Muscle layer of colon (tissue), 2 donors: ENCODE results near the gene DPYD.

Experiments
- H3K27ac ChIP-seq: one replicate; pipeline ENCODE4 v1.7.0; 2013; ENCODE audit warnings: low read depth, mild to moderate bottlenecking, low read length, moderate library complexity
- H3K27me3 ChIP-seq, 2 donors: one replicate each; pipeline ENCODE4 v1.7.0; 2013; ENCODE audit warnings: low read length in 2 of 2, mild to moderate bottlenecking in 2 of 2; ENCODE audit not compliant: insufficient read depth in 2 of 2, control insufficient read depth in 1 of 2
- H3K36me3 ChIP-seq: one replicate; pipeline ENCODE4 v1.7.0; 2013; ENCODE audit warnings: mild to moderate bottlenecking, low read length; ENCODE audit not compliant: insufficient read depth
- H3K4me1 ChIP-seq: one replicate; pipeline ENCODE4 v1.7.0; 2013; ENCODE audit warnings: mild to moderate bottlenecking, low read length; ENCODE audit not compliant: insufficient read depth
- H3K4me3 ChIP-seq, 2 donors: one replicate each; pipeline ENCODE4 v1.7.0; 2013; ENCODE audit warnings: low read length in 2 of 2, low read depth in 1 of 2, mild to moderate bottlenecking in 1 of 2, moderate library complexity in 1 of 2
- H3K9ac ChIP-seq: one replicate; pipeline ENCODE4 v1.7.0; 2013; ENCODE audit warnings: low read length
- H3K9me3 ChIP-seq: one replicate; pipeline ENCODE4 v1.7.0; 2013; ENCODE audit warnings: mild to moderate bottlenecking, low read length
- donor health status: abdominal sarcoma.
- donor health status: Adenocarcinoma of cecum.

DPYD gene

DNA sequence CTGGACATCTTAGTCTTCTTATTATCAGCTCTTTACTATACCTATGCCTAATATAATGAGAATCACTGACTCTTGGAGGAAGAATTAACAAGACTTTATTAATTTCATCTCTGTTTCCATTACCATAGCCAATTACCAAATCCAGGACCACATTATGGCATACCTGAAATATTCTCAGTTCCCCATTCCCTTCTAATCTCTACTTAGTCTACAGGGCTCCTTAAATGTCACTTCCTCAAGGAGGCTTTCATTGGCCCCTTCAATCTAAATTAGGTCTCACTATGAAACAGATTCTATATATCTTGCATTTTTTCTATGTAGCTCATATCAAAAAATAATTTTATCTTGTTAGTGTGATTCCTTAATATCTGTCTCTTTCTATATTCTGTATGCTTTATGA lies 828.0 kb downstream of the DPYD start:
- no peaks in the 10 kb centered on the region for H3K36me3 ChIP-seq
- no peak overlapping the region for H3K9ac ChIP-seq
- no peak overlapping the region for H3K27ac ChIP-seq
- H3K9me3 ChIP-seq: no peaks in the 10 kb centered on the region
- no peaks in the 10 kb centered on the region for H3K4me1 ChIP-seq
- H3K27me3 ChIP-seq: no peaks in the 10 kb centered on the region
- H3K4me3 ChIP-seq: no peak overlapping the region

DNA sequence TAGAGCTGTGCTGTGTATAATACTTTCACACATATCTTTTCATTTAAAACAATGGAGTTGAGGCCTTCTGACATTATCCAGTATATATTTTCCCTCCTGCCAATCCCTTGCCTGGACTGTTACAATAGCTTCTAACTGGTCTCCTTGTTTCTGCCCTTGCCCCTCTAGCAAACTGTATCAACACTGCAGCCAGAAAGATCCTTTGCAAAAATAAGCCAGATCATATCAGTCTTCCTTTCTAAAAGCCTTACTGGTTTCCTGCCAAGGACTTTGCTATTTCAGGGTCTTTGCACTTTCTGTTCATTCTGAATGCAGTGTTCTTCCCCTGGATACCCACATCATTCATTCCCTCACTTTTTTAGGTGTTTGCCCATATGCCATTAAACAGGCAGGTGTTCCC lies 829.2 kb downstream of the DPYD start:
- no peaks in the 10 kb centered on the region for H3K4me1 ChIP-seq
- H3K36me3 ChIP-seq: no peaks in the 10 kb centered on the region
- H3K27me3 ChIP-seq: no peaks in the 10 kb centered on the region
- no peak overlapping the region for H3K9ac ChIP-seq
- no peak overlapping the region for H3K4me3 ChIP-seq
- H3K9me3 ChIP-seq: no peaks in the 10 kb centered on the region
- no peak overlapping the region for H3K27ac ChIP-seq

DNA sequence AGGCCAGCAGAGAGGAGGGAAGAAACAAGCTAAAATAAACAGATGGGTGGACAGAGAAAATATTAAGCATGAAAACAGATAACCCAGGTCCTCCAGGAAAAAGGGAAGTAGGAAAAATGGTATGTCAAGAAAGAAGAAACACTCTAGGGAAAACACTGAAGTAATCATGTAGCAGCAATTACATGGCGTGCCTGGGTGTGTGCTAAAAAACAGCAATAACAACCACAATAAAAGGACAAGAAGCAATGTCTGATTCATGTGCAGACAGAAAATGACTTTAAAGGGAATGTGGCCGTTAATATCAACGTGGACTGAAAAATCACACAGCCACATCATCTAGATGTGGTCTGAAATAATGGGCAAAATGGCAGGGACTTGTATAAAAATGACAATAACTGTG lies 829.6 kb downstream of the DPYD start:
- Histone ChIP-seq H3K9me3 (no peaks in the 10 kb centered on the region), H3K4me3 (no peak overlapping the region)

DNA sequence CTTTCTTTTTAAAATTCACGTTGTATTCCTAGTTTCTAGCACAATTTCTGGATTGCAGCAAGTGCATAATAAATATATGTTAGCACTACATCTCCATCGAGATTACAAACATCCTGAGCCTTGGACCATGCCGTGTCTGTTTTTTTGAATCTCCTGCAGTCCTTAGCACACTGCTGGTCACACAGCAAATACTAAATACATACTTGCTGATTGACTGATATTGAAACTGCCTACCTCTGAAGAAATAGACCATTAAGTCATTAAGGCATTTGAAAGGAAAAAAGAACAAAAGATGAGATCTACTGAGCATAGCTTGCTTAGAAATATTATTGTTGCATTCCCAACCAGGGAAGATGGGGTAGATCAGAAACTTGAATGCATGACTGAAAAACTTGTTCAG lies 830.1 kb downstream of the DPYD start:
- no peak overlapping the region for H3K27ac ChIP-seq
- no peak overlapping the region for H3K4me3 ChIP-seq
- no peak overlapping the region for H3K9ac ChIP-seq

More for the DNA sequence above, 829.6 kb downstream of the DPYD start:
- Histone ChIP-seq H3K27me3 (no peaks in the 10 kb centered on the region), H3K27ac (no peak overlapping the region), H3K4me1 (no peaks in the 10 kb centered on the region), H3K36me3 (no peaks in the 10 kb centered on the region), H3K9ac (no peak overlapping the region)

DNA sequence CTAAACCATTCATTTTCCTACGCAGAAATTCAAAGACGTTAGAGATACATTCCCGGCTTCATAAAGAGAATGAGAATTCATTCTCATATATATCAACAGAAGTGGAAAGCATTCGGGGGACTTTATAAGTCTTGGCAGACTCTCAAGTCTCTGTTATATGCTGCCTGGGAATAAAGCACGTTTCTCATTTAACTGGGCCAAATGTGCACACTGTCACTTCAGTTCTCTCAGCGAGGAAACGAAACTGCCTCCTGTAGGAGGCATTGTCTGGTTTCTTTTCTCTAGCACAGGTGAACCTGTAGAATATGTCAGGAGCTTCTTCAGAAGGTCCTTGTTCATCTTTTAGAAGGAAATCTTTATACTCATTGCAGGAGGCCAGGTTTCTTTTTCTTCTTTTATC lies 831.7 kb downstream of the DPYD start:
- Histone ChIP-seq H3K27me3 (no peaks in the 10 kb centered on the region), H3K4me1 (no peaks in the 10 kb centered on the region), H3K36me3 (no peaks in the 10 kb centered on the region), H3K9me3 (no peaks in the 10 kb centered on the region), H3K4me3 (no peak overlapping the region), H3K27ac (no peak overlapping the region), H3K9ac (no peak overlapping the region)

More for the DNA sequence above, 830.1 kb downstream of the DPYD start:
- H3K4me1 ChIP-seq: no peaks in the 10 kb centered on the region
- no peaks in the 10 kb centered on the region for H3K9me3 ChIP-seq
- no peaks in the 10 kb centered on the region for H3K27me3 ChIP-seq
- no peaks in the 10 kb centered on the region for H3K36me3 ChIP-seq

DNA sequence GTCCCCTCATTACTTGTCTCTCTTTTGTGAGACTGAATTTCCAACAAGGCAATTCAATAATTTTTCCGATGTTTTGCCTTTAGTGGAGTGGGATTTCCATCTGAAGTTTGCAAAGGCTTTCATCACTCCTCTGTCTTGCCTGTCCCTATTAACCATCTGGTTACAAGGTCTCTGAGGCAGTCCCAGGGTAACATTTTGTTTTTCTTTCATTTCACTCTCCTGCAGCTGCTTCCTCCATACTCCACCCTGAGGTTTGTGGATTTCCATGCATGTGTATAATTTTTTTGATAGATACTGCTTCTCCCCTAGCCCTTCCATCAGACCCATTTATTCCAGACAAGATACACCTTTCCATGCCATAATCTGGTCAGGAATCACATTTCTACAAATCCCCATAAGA lies 832.4 kb downstream of the DPYD start:
- Histone ChIP-seq H3K9ac (no peak overlapping the region), H3K27me3 (no peaks in the 10 kb centered on the region), H3K36me3 (no peaks in the 10 kb centered on the region), H3K4me1 (no peaks in the 10 kb centered on the region), H3K27ac (no peak overlapping the region), H3K9me3 (no peaks in the 10 kb centered on the region), H3K4me3 (no peak overlapping the region)

DNA sequence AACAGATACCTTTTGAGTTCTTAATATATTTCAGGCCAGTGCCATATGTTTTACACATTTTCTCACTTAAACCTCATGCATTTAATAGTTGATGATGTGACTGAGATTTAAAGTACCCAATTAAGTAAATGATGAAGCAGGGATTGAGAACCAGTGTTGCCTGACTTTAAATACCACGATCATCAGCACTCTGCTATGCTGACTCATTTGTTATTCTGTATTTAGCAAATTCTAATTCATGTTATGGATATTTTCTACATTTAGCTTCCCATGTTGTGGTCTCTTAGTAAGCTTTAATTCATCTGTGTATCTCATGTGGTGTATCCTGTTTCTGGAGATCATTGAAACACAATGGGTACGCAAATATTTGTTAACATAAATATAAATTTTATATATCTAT lies 836.3 kb downstream of the DPYD start:
- Histone ChIP-seq H3K9ac (no peak overlapping the region), H3K27ac (no peak overlapping the region), H3K4me1 (no peaks in the 10 kb centered on the region), H3K36me3 (no peaks in the 10 kb centered on the region), H3K4me3 (no peak overlapping the region), H3K9me3 (no peaks in the 10 kb centered on the region), H3K27me3 (no peaks in the 10 kb centered on the region)

DNA sequence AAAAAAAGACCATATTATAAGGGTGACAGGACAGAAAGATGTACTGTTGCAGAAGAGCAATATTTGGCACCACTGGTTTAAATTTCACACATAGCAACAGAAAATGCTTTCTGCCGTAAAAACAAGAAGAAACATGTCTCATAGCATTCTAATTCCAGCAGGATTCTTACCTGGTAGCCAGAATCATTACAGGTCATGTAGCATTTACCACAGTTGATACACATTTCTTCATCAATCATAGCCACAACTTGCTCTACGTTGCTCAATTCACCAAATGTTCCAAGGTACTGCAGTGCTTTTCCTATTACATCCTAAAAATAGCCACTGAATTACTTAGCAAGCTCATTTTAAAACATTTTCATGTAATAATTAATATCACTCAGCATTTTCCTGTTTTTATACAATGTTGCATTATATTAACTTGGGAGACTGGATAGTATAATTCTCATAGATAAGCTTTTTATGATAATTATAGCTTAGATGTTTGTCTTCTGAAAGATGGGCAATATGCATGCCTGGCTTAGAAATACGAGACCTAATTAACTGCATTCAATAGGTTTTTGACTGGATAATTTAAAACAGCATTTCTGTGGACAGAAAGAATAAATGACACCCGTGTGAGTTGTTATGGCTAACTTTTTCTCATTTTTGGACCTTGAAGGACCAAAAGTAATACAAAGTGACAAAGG lies 838.5 kb downstream of the DPYD start:
- H3K4me1 ChIP-seq: no peaks in the 10 kb centered on the region
- no peaks in the 10 kb centered on the region for H3K27me3 ChIP-seq
- H3K27ac ChIP-seq: no peak overlapping the region
- H3K9ac ChIP-seq: no peak overlapping the region
- peaks cover 4% of the 10 kb centered on the region for H3K36me3 ChIP-seq
- no peaks in the 10 kb centered on the region for H3K9me3 ChIP-seq
- no peak overlapping the region for H3K4me3 ChIP-seq

DNA sequence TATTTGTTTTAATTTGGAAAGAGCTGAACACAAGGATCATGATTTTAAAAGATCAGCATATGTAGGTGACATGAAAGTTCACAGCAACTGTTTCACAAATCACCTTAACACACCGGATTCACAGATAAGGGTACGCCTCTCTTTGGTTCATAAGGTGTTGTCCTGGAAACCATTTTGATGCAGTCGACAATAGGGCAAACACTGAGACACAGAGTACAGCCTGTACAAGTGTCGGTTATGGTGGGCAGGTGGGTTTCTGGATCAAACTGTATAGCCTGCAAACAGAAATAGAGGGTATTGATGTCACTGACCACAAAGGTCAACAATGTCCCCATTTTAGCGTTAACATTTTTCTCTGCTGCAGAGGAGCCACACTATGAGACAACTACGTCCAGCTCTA lies 842.0 kb downstream of the DPYD start:
- H3K4me1 ChIP-seq: no peaks in the 10 kb centered on the region
- H3K9me3 ChIP-seq: no peaks in the 10 kb centered on the region
- H3K27me3 ChIP-seq: no peaks in the 10 kb centered on the region
- no peak overlapping the region for H3K4me3 ChIP-seq
- peaks cover 4% of the 10 kb centered on the region for H3K36me3 ChIP-seq
- no peak overlapping the region for H3K9ac ChIP-seq
- no peak overlapping the region for H3K27ac ChIP-seq

DNA sequence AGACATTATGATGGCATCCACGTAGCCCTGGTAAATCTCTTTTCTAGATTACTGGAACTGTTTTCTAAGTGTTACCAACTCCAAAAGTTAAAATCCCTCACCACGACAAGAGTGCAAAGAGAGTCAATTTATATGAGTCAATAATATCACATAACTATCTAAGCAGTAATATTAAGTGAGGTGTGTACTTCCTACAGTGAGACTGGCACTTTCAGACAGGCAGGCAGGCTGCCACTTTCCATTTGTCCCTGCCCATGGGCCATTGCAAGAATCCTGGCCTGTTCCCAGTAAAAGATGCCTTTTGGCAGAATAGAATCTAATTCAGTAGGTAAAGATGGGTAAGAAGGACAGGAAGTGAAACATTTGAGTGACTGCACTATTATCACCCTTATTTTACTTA lies 843.6 kb downstream of the DPYD start:
- Histone ChIP-seq H3K9me3 (no peaks in the 10 kb centered on the region), H3K27ac (no peak overlapping the region), H3K36me3 (peaks cover 4% of the 10 kb centered on the region), H3K4me3 (no peak overlapping the region), H3K27me3 (no peaks in the 10 kb centered on the region), H3K9ac (no peak overlapping the region), H3K4me1 (no peaks in the 10 kb centered on the region)

DNA sequence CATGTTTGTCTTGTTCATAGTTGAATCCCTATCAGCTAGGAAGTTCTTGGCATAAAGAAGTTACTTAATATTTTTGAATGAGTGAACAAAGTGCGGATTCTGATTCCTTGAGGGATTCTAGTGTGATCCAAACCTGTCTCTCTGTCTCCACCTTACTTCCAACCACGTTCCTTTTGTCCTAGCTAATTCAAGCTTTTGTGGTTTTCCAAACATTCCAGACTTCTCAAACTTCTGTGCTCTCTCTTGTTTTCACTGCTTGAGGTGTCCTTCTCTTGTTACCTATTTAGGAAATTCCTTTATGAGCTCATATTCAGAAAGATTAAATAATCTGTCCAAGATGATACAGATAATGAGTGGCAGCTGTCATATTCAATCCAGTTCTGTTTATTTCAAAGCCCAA lies 846.1 kb downstream of the DPYD start:
- Histone ChIP-seq H3K27ac (no peak overlapping the region), H3K27me3 (no peaks in the 10 kb centered on the region), H3K9me3 (no peaks in the 10 kb centered on the region), H3K36me3 (peaks cover 4% of the 10 kb centered on the region), H3K9ac (no peak overlapping the region), H3K4me1 (no peaks in the 10 kb centered on the region), H3K4me3 (no peak overlapping the region)

DNA sequence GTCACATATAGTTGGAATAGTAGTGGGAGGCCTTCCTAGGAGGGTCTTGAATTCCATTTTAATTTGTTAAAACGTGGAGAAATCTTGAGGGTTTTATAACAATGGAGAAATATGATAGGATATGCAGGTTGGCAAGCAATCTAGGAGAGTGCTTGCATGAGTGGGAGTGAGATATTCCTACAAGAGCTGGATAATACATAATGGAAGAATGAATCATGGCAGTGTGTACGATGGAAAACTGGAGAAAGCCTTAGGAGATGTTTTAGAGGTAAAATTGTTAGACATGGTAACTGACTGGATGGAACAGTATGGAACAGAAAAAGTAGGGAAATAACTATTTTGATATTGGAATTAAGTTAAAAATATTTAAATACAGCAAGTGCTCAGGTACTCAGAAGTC lies 846.9 kb downstream of the DPYD start:
- Histone ChIP-seq H3K9me3 (no peaks in the 10 kb centered on the region), H3K4me1 (no peaks in the 10 kb centered on the region), H3K27ac (no peak overlapping the region), H3K27me3 (no peaks in the 10 kb centered on the region), H3K9ac (no peak overlapping the region), H3K4me3 (no peak overlapping the region), H3K36me3 (peaks cover 1% of the 10 kb centered on the region)
